ENCODE data around the gene MTAP.

MTAP gene

GRCh38 chr9:21848615-21849014, 46.2 kb downstream of the MTAP start:
- TF ChIP-seq CTCF (IDR thresholded peaks at IDR 0.05; ENCODE audit: control extremely low read depth, extremely low read depth, low read depth, missing control alignments): no peak
- ChIA-PET CTCF (interaction anchor here (1.1 to 1.3 kb wide), 2 partner anchors 9 to 35 kb away, joined by 4 read pairs; no protein-coding TSS in a partner anchor), POLR2A (no interaction called here)
- no peak for DNase-seq (ENCODE audit: extremely low spot score)

GRCh38 chr9:21852754-21853153, 50.3 kb downstream of the MTAP start:
- CTCF ChIA-PET: interaction anchor here (1.3 kb wide), 1 partner anchor 8 kb away, joined by 3 read pairs; no protein-coding TSS in a partner anchor
- POLR2A ChIA-PET: no interaction called here

GRCh38 chr9:21853414-21853813, 51.0 kb downstream of the MTAP start:
- TF ChIP-seq CTCF (IDR thresholded peaks at IDR 0.05; ENCODE audit: control extremely low read depth, extremely low read depth, low read depth, missing control alignments): no peak
- ChIA-PET CTCF (interaction anchor here (0.7 to 1.4 kb wide), 5 partner anchors 8 to 40 kb away, joined by 3 to 5 read pairs (median 3); no protein-coding TSS in a partner anchor), POLR2A (no interaction called here)
- no peak for DNase-seq (ENCODE audit: extremely low spot score)

More at GRCh38 chr9:21852754-21853153, 50.3 kb downstream of the MTAP start:
- DNase-seq (ENCODE audit: extremely low spot score): peak; percentile 47
- TF ChIP-seq CTCF (IDR thresholded peaks at IDR 0.05; ENCODE audit: control extremely low read depth, extremely low read depth, low read depth, missing control alignments): no peak

- TF ChIP-seq CTCF (IDR thresholded peaks at IDR 0.05; ENCODE audit: control extremely low read depth, extremely low read depth, low read depth, missing control alignments): no peak
- DNase-seq (ENCODE audit: extremely low spot score): no peak
- CTCF ChIA-PET: interaction anchor here (0.7 to 1.4 kb wide), 4 partner anchors 9 to 41 kb away, joined by 3 to 5 read pairs (median 4); no protein-coding TSS in a partner anchor
- POLR2A ChIA-PET: no interaction called here
Measured at GRCh38 chr9:21854119-21854518, 51.7 kb downstream of the MTAP start.

- ChIA-PET CTCF (interaction anchor here (1.4 kb wide), 1 partner anchor 41 kb away, joined by 5 read pairs; no protein-coding TSS in a partner anchor), POLR2A (no interaction called here)
- no peak for TF ChIP-seq CTCF (IDR thresholded peaks at IDR 0.05; ENCODE audit: control extremely low read depth, extremely low read depth, low read depth, missing control alignments)
- DNase-seq (ENCODE audit: extremely low spot score): no peak
Measured at GRCh38 chr9:21854594-21854993, 52.2 kb downstream of the MTAP start.

- POLR2A ChIA-PET: no interaction called here
- no peak for DNase-seq (ENCODE audit: extremely low spot score)
- no peak for TF ChIP-seq CTCF (IDR thresholded peaks at IDR 0.05; ENCODE audit: control extremely low read depth, extremely low read depth, low read depth, missing control alignments)
- CTCF ChIA-PET: interaction anchor here (0.7 to 2.1 kb wide), 5 partner anchors 9 to 112 kb away, joined by 3 to 4 read pairs (median 3); no protein-coding TSS in a partner anchor
Measured at GRCh38 chr9:21856301-21857094, 54.1 kb downstream of the MTAP start.

All from GM10248 (cell line).